Measurements from ENCODE around the gene CROCC. TPM values are rescaled to one million over a fixed set of nuclear protein-coding genes. Genes with fewer than 3 reads are reported as not detected.

The CROCC gene
- total and polyA plus RNA-seq, 4 donors, result 14.7 to 58.3 (median 43.8) TPM

GRCh38 chr1:16992102-16992501, 70.4 kb downstream of the CROCC start:
- Histone ChIP-seq H3K36me3 (ENCODE audit: control insufficient read depth, insufficient read depth, low read length) (peaks cover 95% of the 10 kb centered on the region), H3K4me3 (ENCODE audit: low read depth, low read length) (no peak overlapping the region), H3K9me3 (ENCODE audit: control insufficient read depth, insufficient read depth, low read length) (no peaks in the 10 kb centered on the region), H3K27ac (ENCODE audit: low read depth, low read length) (no peak overlapping the region), H3K4me1 (ENCODE audit: control insufficient read depth, insufficient read depth, low read length) (no peaks in the 10 kb centered on the region), H3K27me3 (ENCODE audit: control insufficient read depth, insufficient read depth, low read length) (no peaks in the 10 kb centered on the region)
- no peak for DNase-seq (ENCODE audit: low read depth in 4 of 6, low spot score in 6 of 6)
- 93% methylated on average over 10 of the region's 12 CpGs for WGBS (ENCODE audit: insufficient coverage)

GRCh38 chr1:16992675-16993074, 70.9 kb downstream of the CROCC start:
- WGBS (ENCODE audit: insufficient coverage), result 92% methylated on average over 4 of the region's 9 CpGs

GRCh38 chr1:16993521-16994038, 71.8 kb downstream of the CROCC start:
- Histone ChIP-seq H3K27me3 (ENCODE audit: control insufficient read depth, insufficient read depth, low read length) (no peaks in the 10 kb centered on the region), H3K4me3 (ENCODE audit: low read depth, low read length) (no peak overlapping the region), H3K27ac (ENCODE audit: low read depth, low read length) (no peak overlapping the region), H3K9me3 (ENCODE audit: control insufficient read depth, insufficient read depth, low read length) (no peaks in the 10 kb centered on the region), H3K4me1 (ENCODE audit: control insufficient read depth, insufficient read depth, low read length) (no peaks in the 10 kb centered on the region), H3K36me3 (ENCODE audit: control insufficient read depth, insufficient read depth, low read length) (peaks cover 95% of the 10 kb centered on the region)
- WGBS (ENCODE audit: insufficient coverage), result 93% methylated on average over 12 of the region's 15 CpGs
- DNase-seq (ENCODE audit: low read depth in 4 of 6, low spot score in 6 of 6), result no peak

More at GRCh38 chr1:16992675-16993074, 70.9 kb downstream of the CROCC start:
- DNase-seq (ENCODE audit: low read depth in 4 of 6, low spot score in 6 of 6), result no peak
- H3K9me3 ChIP-seq (ENCODE audit: control insufficient read depth, insufficient read depth, low read length), result no peaks in the 10 kb centered on the region
- no peak overlapping the region for H3K27ac ChIP-seq (ENCODE audit: low read depth, low read length)
- H3K36me3 ChIP-seq (ENCODE audit: control insufficient read depth, insufficient read depth, low read length), result peaks cover 95% of the 10 kb centered on the region
- no peaks in the 10 kb centered on the region for H3K27me3 ChIP-seq (ENCODE audit: control insufficient read depth, insufficient read depth, low read length)
- no peaks in the 10 kb centered on the region for H3K4me1 ChIP-seq (ENCODE audit: control insufficient read depth, insufficient read depth, low read length)
- H3K4me3 ChIP-seq (ENCODE audit: low read depth, low read length), result no peak overlapping the region

DNA sequence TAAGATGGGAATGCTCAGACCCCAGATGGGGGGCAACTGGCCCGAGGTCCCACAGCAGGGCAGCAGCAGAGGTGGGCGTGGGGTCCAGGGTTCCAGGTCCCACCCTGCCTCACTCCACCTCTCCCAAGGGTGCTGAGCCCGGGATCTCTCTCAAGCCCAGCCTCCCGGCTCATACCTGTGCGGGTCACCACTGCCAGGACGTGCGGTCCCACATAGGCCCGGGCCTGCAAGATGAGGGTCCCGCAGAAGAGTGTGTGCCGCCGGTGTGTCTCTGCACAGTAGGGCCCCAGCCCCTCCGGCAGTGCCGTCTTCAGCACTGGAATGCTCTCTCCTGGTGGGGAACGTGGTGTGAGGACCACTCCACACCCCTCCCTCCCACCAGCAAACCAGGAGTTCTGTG, 75.1 kb downstream of the CROCC start:
- Histone ChIP-seq H3K27ac (ENCODE audit: low read depth, low read length) (no peak overlapping the region), H3K9me3 (ENCODE audit: control insufficient read depth, insufficient read depth, low read length) (no peaks in the 10 kb centered on the region), H3K27me3 (ENCODE audit: control insufficient read depth, insufficient read depth, low read length) (no peaks in the 10 kb centered on the region), H3K4me1 (ENCODE audit: control insufficient read depth, insufficient read depth, low read length) (no peaks in the 10 kb centered on the region), H3K4me3 (ENCODE audit: low read depth, low read length) (no peak overlapping the region), H3K36me3 (ENCODE audit: control insufficient read depth, insufficient read depth, low read length) (peaks cover 96% of the 10 kb centered on the region)
- DNase-seq (ENCODE audit: low read depth in 4 of 6, low spot score in 6 of 6), result no peak
- WGBS (ENCODE audit: insufficient coverage), result 95% methylated on average over 14 of the region's 14 CpGs

GRCh38 chr1:16998589-16998988, 76.9 kb downstream of the CROCC start:
- WGBS (ENCODE audit: insufficient coverage), result no CpG with 5 or more reads among the region's 10 CpGs

GRCh38 chr1:16999863-17000262, 78.1 kb downstream of the CROCC start:
- 91% methylated on average over 5 of the region's 8 CpGs for WGBS (ENCODE audit: insufficient coverage)
- Histone ChIP-seq H3K27ac (ENCODE audit: low read depth, low read length) (no peak overlapping the region), H3K36me3 (ENCODE audit: control insufficient read depth, insufficient read depth, low read length) (peaks cover 96% of the 10 kb centered on the region), H3K4me1 (ENCODE audit: control insufficient read depth, insufficient read depth, low read length) (no peaks in the 10 kb centered on the region), H3K9me3 (ENCODE audit: control insufficient read depth, insufficient read depth, low read length) (no peaks in the 10 kb centered on the region), H3K27me3 (ENCODE audit: control insufficient read depth, insufficient read depth, low read length) (no peaks in the 10 kb centered on the region), H3K4me3 (ENCODE audit: low read depth, low read length) (no peak overlapping the region)
- no peak for DNase-seq (ENCODE audit: low read depth in 4 of 6, low spot score in 6 of 6)

More at GRCh38 chr1:16998589-16998988, 76.9 kb downstream of the CROCC start:
- no peaks in the 10 kb centered on the region for H3K9me3 ChIP-seq (ENCODE audit: control insufficient read depth, insufficient read depth, low read length)
- H3K27ac ChIP-seq (ENCODE audit: low read depth, low read length), result no peak overlapping the region
- no peak overlapping the region for H3K4me3 ChIP-seq (ENCODE audit: low read depth, low read length)
- no peak for DNase-seq (ENCODE audit: low read depth in 4 of 6, low spot score in 6 of 6)
- H3K27me3 ChIP-seq (ENCODE audit: control insufficient read depth, insufficient read depth, low read length), result no peaks in the 10 kb centered on the region
- H3K4me1 ChIP-seq (ENCODE audit: control insufficient read depth, insufficient read depth, low read length), result no peaks in the 10 kb centered on the region
- peaks cover 97% of the 10 kb centered on the region for H3K36me3 ChIP-seq (ENCODE audit: control insufficient read depth, insufficient read depth, low read length)

DNA sequence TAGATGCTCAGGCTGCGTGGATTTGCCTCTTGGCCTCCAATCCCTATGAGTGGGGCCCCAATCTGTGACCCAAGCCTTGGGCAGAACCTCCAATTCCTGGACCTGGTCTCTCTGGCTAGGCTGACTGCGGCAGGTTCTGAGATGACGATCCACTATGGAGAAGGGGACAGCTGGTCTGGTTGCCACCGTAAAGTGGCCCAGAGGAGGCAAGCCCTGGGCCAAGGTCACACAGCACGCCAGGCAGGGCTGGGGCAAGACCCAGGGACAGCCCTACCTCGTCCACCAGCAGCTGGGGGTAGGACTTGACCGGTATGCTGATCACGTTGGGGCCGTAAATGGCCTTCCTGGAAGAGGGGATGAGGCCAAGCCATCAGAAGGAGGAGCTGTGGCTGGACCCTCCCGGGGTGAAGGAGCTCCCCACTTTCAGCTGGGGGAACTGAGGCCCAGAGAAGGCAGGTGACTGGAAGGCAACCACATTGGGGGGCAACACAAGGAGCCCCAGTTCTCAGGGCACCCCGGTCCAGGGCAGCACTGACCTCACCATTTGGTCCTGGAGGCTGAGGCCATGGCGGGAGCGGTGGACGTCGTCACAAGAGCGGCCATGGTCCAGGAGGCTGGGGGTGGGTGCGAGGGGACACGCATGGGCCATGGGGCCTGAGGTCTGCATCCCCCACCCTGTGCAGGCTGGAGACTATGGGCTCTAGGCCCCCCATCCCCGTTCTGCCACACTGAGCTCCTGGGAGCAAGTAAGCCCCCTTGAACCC, 80.2 kb downstream of the CROCC start:
- no peak for DNase-seq (ENCODE audit: low read depth in 4 of 6, low spot score in 6 of 6)
- no peak overlapping the region for H3K27ac ChIP-seq (ENCODE audit: low read depth, low read length)
- no peaks in the 10 kb centered on the region for H3K9me3 ChIP-seq (ENCODE audit: control insufficient read depth, insufficient read depth, low read length)
- WGBS (ENCODE audit: insufficient coverage), result 90% methylated on average over 16 of the region's 19 CpGs
- H3K4me3 ChIP-seq (ENCODE audit: low read depth, low read length), result no peak overlapping the region
- H3K36me3 ChIP-seq (ENCODE audit: control insufficient read depth, insufficient read depth, low read length), result peaks cover 93% of the 10 kb centered on the region
- no peaks in the 10 kb centered on the region for H3K4me1 ChIP-seq (ENCODE audit: control insufficient read depth, insufficient read depth, low read length)
- no peaks in the 10 kb centered on the region for H3K27me3 ChIP-seq (ENCODE audit: control insufficient read depth, insufficient read depth, low read length)

DNA sequence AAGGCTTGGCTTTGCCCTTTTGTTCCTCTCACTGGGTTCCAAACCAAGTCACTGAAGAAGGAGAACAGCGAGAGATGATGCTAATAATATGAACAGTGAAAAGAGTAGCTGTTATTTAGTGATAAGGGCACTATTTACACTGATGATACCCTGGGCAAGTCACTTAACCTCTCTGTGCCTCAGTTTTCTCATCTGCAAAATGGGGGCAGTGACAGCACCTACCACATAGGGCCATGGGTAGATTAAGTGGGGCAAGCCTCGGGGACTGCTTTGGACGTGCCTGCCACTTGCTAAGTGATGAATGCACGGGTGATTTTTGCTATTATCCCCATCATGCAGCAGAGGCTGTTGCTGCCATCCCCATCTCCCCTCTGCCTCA, 80.8 kb downstream of the CROCC start:
- no peak overlapping the region for H3K4me3 ChIP-seq (ENCODE audit: low read depth, low read length)
- no peak overlapping the region for H3K27ac ChIP-seq (ENCODE audit: low read depth, low read length)
- no peaks in the 10 kb centered on the region for H3K27me3 ChIP-seq (ENCODE audit: control insufficient read depth, insufficient read depth, low read length)
- DNase-seq (ENCODE audit: low read depth in 4 of 6, low spot score in 6 of 6), result no peak
- peaks cover 92% of the 10 kb centered on the region for H3K36me3 ChIP-seq (ENCODE audit: control insufficient read depth, insufficient read depth, low read length)
- H3K4me1 ChIP-seq (ENCODE audit: control insufficient read depth, insufficient read depth, low read length), result no peaks in the 10 kb centered on the region
- WGBS (ENCODE audit: insufficient coverage), result 92% methylated on average over 2 of the region's 4 CpGs
- no peaks in the 10 kb centered on the region for H3K9me3 ChIP-seq (ENCODE audit: control insufficient read depth, insufficient read depth, low read length)

DNA sequence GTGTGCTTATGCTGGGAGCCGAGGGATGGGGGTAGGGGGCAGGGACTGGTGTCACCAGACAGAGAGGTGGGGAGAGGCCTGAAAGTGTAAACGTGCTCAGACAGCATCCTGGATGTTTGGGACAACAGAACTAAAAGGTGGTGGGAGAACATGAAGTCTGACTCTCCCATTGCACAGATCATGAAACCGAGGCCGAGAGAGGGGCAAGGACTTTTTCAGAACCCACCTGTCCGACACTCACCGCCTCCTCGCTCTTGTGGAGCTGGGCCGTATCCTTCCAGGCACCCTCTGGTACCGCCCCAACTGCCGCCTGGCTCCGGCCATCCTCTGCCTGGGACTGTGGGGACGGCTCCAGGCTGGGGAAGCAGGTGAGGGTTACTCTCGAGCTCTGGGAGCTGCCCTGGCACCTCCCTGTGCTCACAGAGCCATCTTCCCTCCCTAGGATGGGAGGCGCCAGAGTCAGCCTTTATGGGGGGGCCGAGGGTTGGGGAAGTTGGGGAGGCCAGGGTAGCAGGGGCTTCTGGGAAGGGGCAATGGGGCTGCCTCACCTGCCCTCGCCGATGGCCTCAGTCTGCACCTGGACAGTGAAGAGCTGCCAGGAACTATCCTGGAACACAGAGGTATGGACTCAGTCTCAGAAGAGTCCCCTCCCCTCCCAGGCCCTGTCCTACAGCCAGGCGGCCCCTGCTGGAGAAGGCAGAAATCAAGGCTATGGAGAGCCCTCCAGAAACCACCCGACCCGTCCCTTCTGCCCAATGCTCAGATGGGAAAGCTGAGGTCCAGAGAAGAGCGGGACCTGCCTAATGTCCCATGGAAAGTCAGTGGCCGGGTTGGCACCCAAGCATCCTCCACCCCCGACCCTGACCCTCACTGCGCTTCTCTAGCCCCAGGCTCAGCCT, 83.0 kb downstream of the CROCC start:
- no peaks in the 10 kb centered on the region for H3K27me3 ChIP-seq (ENCODE audit: control insufficient read depth, insufficient read depth, low read length)
- peaks cover 13% of the 10 kb centered on the region for H3K4me1 ChIP-seq (ENCODE audit: control insufficient read depth, insufficient read depth, low read length)
- H3K9me3 ChIP-seq (ENCODE audit: control insufficient read depth, insufficient read depth, low read length), result no peaks in the 10 kb centered on the region
- DNase-seq (ENCODE audit: low read depth in 4 of 6, low spot score in 6 of 6), result no peak
- H3K4me3 ChIP-seq (ENCODE audit: low read depth, low read length), result no peak overlapping the region
- WGBS (ENCODE audit: insufficient coverage), result 91% methylated on average over 21 of the region's 24 CpGs
- no peak overlapping the region for H3K27ac ChIP-seq (ENCODE audit: low read depth, low read length)
- peaks cover 78% of the 10 kb centered on the region for H3K36me3 ChIP-seq (ENCODE audit: control insufficient read depth, insufficient read depth, low read length)
